Stimulated activated CD4-positive, alpha-beta T cell treated with anti-CD3 and anti-CD28 coated beads, Interleukin-4, amount 100 ng/mL, for 4 hours (primary cell): ENCODE measurements around the gene BOD1.
"Not testable (repeated sequence)": the region's sequence is repeated elsewhere in the genome, so short reads cannot be mapped to it uniquely, and the experiment has no call there.

Experiments
- DNase-seq, 2 experiments: peaks; one replicate each; pipeline ENCODE4 v3.0.0-alpha.2; 2020

BOD1 gene

DNA sequence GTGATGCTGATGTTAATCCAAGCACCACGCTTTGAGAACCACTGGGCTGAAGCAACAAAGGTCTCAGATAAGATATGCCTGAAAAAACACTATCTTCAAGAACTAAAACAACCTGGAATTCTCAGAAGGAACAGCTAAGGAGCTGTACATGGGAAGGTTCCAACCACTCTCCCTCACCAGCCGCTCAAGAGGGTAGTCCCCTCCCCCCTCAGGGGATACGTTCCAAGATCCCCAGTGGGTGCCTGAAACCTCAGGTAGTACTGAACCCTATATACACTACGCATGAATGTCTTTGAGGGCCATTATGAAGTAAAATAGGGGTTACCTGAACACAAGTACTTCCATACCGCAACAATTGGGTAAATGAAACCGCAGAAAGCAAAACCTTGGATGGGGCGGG, 1.9 kb downstream of the BOD1 start:
- DNase-seq, result no peak

DNA sequence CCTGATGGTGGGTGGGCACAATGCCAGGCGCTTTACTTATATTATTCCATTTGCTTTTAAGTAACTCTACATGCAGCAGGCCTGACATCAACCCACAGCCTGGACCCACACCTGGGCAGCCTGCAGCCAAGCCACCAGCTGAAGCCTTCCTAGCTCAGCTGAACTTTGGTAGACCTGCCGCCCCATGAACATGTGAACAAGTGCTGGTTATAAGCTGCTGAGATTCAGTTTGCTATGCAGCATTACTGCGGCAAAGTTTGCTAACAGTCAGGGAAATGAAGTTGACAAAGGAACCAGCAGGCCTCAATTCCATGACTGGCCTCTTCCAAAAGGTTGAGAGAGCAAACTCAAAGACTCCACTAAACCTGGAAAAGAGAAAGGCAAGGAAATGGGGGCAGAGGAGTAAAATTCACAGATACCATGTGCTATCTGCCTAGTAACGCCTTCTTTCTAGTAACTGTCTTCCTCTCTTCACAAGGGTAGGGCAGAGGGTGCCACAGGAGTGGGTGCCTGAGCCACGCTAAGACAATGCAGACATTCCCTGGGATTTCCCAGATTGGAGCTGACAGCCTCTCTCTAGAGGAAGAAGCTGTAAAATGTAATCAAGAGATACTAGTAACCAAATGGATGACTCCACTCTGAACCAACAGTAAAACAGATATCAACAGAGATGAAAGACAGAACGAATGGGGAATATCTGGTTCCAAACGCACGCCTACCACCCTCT, 2.9 kb downstream of the BOD1 start:
- no peak for DNase-seq

DNA sequence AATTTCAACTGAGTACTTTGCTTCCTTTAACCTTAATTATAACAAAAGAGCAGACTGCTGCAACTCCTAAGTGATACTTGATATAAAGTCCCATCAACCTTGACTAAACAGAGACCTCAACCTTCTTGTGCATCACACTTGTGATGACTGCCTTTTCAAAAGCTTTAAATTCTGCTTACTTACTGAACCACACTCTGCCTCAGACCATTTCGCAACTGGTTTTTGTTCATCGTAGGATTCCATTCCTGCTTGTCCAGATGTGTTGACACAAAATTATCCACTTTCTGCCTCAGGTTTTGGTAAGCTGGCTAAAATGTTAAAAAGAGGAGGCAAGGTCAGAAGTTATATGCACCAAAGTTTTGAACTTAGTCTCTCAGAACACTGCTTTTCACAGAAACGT, 3.5 kb downstream of the BOD1 start:
- DNase-seq, result no peak

DNA sequence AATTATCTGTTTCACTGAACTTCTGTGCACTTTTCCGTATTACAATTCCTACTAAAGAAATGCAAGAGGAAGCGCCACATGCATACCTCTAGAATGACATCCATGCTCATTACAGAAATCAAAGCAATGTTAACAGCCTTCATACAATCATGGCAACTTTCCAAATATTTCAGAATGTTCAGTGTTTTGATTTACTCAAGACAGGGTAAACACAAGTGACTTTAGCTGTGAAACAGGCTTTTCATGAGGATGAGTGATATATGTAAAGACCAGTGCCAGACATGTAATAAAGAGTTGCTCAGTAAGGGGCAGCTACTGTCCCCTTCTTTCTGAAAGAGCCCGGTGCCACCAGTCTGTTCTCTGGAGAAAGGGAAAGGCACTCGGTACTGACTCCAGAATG, 4.7 kb downstream of the BOD1 start:
- DNase-seq, result no peak

DNA sequence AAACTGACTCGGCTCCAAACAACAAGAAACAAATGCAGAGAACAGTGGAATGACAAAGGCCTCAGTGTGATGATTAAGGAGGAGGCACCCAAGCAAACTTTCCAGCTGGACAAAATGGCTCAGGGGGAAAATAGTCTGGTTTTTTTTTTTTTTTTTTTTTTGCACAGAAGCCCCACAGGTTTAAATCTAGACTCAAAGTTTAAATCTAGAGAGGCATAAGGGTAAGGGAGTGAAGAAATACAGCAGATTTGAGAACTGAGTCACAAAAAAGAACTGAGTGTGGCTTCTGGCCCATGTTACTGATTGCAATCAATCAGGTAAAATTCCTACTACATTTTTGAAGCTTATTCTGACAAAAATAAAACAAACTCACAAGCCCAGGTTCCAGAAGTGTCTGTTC, 12.3 kb downstream of the BOD1 start:
- no peak for DNase-seq

DNA sequence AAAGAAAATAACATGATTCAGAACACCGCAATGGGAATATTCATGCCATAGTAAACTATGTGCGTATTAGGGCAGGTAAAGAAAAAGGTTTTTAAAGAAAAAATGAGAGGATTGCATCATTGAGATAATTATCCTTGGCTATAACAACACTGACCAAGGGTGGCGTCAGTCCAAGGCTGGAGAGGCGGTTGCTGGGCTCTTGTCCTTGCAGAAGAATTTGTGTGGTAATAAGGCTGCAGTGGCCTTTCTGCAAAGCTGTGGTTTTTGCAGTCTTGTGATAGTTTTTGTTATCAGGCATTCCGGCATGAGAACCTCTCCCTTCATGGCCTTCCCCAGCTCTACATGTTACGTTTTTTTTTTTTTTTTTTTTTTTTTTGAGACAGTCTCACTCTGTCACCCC, 14.0 kb downstream of the BOD1 start:
- no peak for DNase-seq

DNA sequence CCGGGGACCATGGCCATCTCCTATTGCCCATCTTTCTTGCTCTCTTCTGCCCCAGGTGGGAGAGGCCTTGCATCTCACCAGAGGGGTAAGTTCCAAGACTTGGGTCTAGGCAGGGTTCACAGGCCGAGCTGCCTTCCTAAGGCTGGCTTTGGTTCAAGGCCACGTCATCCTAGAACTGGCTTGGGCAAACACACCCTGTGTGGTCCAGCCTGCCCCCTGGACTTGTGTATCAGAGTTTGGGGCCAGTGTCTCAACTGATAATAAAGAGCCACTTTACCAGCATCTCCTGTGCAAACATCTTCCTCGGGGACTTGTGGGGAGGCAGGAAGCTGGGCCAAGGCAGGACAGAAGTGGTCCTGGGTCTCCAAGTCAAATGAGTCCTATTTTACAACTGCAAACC, 17.8 kb downstream of the BOD1 start:
- DNase-seq, result no peak

DNA sequence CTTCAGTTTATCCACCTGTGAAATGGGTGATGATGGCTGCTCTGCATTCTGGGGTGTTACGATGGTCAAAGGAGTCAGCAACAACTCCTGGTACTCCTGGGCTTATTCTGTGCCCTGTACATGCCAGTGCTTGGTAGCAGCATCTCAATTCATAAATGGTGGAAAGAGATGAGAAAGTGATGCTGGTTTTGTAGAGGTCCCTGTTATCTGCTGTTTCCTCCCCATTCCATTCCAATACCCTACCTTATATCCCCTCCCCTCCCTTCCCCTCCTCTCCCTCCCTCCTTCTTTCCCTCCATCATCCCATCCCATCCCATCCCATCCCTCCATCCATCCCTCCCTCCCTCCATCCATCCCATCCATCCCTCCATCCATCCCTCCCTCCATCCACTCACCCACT, 19.1 kb downstream of the BOD1 start:
- DNase-seq, result no peak

DNA sequence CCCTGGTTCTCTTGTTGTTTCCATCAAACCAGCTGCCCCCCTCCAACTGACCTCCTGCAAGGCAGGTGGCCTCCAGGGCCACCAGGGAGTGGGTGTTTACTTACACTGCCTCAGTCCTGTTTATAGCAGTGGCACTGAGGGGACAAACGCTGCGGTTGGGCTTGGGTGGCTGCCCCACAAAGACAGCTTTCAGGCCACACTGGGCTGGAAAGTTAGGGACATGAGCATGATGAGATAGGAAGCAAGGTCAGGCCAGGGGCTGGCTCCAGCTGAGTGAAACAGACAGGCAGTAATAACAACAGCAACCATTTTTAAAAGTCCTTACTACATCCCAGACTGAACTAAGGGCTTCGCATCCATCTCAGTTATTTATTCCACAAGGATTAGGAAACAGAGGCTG, 20.6 kb downstream of the BOD1 start:
- DNase-seq, result no peak

DNA sequence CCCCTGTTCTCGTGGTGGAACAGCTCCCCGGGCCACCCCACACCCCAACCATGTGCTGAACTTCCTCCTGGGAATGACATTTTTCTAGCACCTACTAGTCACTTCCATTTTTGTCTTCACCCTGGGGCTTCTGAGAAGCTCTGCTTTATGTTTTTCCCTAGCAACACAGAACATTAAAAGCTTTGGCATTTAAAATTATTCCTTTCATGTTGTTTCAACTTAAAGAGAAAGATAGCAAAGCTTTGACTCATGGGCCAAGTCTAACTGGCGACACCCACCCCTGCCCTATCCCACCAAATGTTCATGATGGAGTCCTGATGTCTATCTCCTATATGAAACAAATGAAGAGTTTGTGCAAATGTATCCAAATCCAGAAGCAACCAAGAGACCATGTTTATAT, 22.4 kb downstream of the BOD1 start:
- DNase-seq, result no peak

DNA sequence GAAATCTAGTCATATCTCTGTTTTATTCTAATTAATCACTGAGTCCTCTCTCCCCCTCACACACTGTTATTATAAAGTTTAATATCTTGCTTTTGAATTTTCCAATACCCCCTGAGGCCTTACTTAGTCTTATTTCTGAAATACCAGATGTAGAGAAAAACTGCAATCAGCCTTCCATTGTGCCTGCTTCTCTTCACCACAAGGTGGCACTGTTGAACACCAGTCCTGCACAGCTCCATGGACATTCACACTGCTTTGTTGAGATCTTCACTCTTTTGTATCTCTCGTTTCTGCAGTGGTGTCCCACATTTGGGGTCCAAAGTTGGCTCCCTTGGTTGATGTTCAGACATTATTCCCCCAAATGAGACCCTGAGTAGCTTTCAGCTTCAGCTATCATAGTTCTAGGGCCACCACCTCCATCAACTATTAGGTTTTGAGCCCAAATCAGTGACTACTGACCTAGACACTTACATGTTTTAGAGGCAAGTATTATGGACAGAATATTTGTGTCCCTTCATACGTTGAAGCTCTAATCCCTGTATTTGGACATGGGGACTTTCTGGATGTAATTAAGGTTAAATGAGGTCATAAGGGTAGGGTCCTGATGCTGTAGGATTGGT, 24.3 kb downstream of the BOD1 start:
- DNase-seq, result no peak

DNA sequence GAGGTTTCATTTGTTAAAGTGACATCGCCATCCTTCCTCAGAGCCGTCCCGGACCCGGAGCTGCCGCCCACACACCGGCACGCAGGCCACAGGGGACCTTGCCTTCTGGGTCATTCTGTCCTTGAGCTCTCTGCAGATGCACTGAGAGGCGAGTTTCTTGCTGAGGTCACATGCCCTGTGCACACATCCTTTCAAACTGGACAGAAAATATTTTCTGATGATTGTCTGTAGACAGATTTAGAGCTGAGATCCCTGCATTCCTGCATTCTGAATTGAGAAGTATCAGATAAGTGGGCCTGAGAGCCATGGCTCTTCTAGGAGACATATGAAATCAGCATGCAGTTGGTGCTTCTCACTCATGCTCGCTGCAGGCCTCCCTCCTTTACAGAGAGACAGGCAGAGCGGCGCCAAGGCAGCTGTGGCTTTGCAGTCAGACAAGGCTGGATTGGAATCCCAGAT, 25.4 kb downstream of the BOD1 start:
- no peak for DNase-seq

DNA sequence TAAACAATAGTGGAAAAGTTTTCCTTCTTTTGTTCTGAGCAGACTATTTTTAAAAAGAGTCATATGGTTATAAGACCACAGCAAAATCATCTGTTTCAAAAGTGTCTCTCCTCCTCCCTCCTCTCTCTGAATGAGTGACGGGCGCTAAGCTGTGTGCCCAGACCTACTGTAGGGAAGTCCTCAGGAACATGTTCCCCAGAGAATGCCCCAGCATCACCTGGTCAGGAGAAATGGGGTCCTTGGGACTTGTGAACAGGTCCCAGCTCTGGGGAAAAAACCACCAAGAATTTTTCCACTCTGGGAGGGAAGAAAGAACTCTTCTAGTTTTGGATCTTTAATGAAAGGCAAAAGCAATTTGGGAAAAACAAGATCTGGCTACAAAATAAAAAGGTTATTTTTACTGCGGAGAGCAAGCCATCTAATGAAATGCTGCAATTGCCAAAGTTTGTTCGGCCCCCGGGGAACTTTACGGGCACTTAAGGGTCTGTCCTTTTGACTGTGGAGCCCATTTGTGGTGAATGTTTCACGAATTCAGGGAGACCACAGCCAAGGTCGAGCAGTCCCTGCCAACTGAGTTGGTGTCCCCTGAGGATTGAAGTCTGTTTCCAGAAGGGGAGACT, 25.9 kb downstream of the BOD1 start:
- DNase-seq, result no peak

DNA sequence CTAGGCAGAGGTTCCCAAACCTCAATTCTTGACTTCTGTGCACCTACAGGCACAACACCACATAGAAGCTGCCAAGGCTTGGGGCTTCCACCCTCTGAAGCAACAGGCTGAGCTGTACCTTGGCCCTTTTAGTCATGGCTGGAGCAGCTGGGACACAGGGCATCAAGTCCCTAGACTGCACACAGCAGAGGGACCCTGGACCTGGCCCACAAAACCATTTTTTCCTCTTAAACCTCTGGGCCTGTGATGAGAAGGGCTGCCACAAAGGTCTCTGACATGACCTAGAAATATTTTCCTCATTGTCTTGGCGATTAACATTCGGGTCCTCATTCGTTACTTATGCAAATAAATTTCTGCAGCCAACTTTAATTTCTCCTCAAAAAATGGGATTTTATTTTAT, 30.3 kb downstream of the BOD1 start:
- DNase-seq, result not testable (repeated sequence)

DNA sequence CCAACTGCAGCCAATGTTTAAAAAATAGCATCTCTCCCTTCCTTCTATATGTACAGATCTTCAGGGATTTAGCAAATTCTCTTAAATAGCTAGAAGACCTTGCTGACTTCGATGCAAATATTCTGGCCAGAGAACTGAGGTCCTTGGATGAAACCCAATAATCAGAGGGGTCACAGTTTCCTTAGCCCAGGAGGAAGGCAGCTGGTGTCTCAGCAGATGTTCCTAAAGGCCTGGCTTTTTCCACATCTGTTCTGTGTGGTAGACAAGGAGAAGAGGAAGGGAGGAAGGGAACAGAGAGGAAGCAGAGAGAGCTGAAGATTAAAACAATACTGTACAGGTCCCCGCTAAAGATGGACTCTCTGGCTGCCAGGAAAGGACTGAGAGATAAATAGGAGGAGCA, 33.1 kb downstream of the BOD1 start:
- no peak for DNase-seq

DNA sequence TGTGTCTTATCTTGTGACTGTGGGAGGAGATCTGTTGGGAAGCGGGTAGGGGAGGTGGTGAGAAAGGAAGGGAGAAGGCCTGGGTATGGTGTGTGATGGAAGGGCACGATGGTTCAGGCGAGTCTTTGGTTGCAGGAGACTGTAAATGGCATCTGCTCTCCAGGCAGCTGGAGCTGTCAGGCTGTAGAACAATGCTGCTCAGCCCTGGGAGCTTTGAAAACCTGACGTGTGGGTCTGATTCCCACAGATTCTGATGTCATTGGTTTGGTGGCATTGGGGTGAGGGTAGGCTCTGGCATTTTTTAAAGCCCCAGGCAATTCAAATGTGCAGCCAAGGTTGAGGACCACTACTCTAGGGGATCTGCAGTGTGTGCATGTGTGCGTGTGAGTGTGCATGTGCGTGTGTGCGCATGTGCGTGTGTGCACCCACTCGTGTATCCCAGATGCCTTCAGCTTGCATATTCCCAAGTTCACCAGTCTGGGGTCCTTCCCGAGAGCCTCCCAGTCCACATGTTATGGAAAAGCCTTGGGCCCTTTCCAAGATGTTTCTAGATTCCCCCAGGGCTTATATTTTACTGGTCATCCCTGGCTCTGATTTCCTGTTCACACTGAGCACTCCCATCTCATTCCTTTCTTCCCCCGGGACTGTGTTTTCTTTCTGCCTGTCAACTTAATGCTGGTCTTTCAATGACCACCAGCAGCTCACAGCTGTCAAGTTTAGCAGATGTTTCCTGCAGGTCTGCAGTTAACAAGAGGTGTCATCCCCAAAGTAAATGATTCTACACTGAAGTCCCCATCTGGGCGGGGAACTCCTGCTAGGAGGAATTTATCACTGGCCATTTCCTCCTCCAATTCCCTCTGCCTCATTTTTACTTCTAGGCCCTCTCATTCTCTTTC, 34.0 kb downstream of the BOD1 start:
- no peak for DNase-seq

DNA sequence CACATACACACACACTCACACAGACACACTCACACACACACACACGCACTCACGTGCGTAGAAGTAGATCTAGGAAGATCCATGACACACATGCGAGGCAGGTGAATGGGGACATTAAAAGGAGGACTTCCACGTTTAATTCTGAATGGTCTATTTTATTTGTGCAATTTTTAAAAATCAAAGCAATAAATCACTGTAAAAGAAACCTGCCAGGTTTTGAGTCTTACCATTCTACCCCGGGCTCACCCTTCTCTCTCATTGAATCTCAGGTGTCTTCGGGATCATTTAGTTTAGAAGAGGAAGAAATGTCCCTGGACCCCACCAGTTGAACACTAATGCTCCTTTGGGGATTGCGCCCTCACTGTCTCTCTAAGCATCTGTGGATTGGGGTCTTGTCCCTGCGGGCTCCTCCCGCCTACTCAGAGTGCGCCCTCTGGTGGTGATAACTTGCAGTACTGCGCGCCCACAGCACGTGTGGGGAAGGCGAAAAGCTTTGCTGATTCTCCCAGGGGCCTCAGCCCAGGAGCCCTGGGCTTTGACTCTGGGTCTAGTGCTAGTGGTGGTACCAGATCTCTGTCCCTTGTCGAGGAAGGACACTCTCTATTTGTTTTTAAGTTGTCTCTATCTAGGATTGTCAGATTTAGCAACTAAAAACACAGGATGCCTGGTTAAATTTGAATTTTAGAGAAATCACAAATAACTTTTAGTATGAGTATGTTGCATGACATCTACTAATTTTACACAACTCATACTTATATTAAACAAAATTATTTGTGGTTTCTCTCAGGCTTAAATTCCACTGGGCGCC, 34.8 kb downstream of the BOD1 start:
- peak; percentile 4 to 15 for DNase-seq

DNA sequence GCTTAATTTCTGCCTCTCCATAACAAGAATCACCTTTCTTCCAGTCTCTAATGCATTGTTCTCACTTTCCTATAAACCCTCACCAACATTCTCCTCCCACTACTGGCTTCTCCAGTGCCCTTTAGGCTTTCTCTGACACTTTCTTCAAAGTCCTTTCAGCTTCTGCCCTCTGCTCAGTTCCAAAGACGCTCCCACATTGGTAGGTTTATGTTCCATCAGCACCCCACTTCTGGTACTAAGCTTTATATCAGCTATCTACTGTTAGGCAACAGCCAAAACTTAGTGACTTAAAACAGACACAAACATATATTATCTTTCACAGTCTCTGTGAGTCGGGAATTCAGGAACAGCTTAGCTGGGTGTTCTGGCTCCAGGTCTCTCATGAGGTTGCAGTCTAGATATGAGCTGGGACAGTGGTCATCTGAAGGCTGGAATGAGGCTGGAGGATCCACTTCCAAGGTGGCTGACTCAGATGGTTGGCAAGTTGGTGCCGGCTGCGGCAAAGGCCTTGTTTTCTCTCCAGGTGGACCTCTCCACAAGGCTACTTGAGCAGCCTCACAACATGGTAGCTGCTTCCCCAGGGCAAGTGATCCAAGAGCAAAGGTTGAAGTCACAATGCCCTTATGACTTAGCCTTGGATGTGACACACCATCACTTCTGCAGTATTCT, 37.4 kb downstream of the BOD1 start:
- DNase-seq, result no peak

DNA sequence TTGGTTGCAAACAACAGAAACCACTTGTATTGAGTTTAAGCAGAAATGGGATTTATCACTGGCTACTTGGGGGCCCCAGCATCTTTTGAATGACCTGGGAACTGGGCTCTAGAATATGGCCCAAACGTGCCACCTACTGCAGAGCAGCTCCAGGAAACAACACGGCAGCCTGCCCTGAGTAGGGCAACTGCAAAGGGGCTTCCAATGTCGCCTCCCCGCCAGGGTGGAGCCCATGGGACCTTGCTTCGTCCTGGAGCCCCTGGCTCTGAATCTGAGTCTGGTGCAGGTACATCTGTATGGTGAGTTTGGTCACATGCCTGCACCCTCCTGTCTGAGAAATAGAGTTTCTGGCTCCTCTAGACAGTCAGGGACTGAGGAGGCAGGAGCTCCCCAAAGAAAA, 38.6 kb downstream of the BOD1 start:
- DNase-seq, result no peak

DNA sequence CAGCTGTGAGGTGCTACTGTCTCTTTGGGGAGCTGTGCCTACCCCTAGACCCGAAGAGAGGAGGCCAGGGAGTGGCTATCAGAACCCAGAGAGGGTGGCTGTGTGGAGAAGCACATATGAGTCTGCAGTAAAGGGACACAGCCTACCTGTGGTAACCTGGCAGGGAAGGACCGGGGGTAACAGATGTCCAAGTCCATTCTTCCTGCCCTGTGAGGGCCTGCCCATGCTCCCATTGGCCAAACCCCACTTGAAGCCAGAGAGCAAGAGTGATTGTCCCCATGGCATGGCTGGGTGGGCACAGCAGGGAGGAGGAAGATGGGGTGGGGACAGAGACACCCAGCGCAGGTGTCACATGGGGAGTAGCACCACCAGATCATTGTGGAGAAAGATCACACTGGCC, 39.3 kb downstream of the BOD1 start:
- DNase-seq, result no peak

DNA sequence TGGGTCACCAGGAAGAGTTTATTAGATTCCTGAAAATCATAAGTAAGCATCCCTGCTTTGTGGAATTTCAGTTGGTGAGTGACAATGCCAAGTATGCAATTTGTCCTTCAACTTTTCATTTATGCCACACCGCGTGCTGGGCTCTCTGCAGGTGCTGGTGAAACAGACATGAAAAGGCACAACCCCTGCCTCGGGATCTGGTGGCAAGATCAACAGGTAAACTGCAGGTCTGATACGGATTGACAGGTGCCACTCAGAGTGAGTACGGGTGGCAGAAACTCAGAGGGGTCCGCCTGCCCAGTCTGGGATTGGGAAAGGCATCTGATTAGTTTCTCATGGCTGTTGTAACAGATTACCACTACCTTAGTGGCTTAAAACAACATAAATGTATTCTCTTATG, 40.5 kb downstream of the BOD1 start:
- DNase-seq, result no peak

DNA sequence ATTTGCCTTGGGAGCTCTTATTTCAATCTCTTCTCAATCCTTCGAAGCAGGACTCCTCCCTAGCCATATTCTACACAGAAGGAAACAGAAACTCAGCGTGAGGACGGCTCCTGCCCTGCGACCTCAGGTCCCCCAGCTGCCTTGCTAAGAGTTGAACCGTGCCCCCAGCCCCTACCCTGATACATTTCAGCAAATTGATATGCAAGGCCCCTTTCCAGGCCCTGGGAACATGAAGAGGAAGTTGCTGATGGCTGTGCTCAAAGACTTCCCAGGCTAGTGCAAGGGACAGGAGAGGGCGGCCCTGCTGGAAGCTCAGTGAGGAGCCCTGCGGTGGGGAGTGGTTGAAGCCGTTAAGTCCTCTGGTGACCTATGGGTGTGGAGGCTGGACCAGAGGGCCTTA, 41.5 kb downstream of the BOD1 start:
- DNase-seq, result no peak
